GM21717 (cell line): ENCODE data around the gene PLEKHM3.

ENCODE experiments used
- ATAC-seq: cut with Tn5 transposase; IDR thresholded peaks from one replicate; pipeline ENCODE4 v1.9.1; 2021; ENCODE audit warnings: mild to moderate bottlenecking, moderate library complexity; ENCODE audit not compliant: unreplicated experiment

Gene PLEKHM3

GRCh38 chr2:207895274-207895860 is 130.0 kb downstream of the PLEKHM3 start:
- no peak for ATAC-seq

GRCh38 chr2:207892716-207893402 is 132.5 kb downstream of the PLEKHM3 start:
- ATAC-seq: no peak

GRCh38 chr2:207891086-207891844 is 134.1 kb downstream of the PLEKHM3 start:
- no peak for ATAC-seq

DNA sequence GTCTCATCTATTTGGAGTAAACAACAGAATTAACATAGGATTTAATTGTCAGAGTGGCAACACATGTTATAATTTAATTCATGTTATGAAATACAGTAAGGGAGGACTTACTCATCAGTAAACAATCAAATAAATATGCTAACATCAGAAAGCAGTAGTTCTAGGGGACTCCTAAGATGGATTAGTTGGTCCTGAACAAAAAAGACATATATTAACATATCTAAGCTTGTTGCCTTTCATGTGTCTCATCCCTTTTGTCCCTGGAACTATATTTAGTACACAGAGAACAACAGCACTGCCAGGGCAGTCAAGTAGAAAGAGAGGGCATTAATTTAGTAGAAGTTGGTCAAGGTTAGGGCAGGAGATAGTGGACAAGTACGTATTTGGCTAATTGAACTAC is 137.8 kb downstream of the PLEKHM3 start:
- ATAC-seq: no peak

- no peak for ATAC-seq
These were observed 140.3 kb downstream of the PLEKHM3 start for GRCh38 chr2:207885010-207885409.

- ATAC-seq: no peak
These were observed 141.2 kb downstream of the PLEKHM3 start for GRCh38 chr2:207884127-207884526.

- peak; percentile 73 for ATAC-seq
These were observed 142.1 kb downstream of the PLEKHM3 start for GRCh38 chr2:207883002-207883780.

- no peak for ATAC-seq
These were observed 143.4 kb downstream of the PLEKHM3 start for GRCh38 chr2:207881902-207882301.

DNA sequence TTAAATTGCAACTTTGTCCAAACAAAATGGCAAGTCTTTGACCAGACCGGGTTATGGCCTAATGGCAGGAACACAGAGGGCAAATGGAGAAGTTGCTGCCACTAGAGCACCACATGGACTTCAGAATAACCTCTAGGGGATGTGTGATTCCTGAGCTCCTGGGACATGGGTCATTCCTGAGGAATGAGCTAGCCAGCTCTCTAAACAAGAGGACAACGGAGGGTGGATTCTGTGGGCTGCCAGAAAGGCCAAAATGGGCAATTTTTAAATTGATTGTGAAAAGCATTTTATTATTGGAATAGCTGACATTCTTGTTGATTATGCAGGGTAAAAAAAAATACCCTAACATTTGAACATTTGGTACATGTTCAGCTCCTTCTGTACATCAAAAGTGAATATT is 145.8 kb downstream of the PLEKHM3 start:
- no peak for ATAC-seq

- no peak for ATAC-seq
These were observed 148.3 kb downstream of the PLEKHM3 start for GRCh38 chr2:207876842-207877535.

- ATAC-seq: no peak
These were observed 149.7 kb downstream of the PLEKHM3 start for GRCh38 chr2:207875473-207876212.

DNA sequence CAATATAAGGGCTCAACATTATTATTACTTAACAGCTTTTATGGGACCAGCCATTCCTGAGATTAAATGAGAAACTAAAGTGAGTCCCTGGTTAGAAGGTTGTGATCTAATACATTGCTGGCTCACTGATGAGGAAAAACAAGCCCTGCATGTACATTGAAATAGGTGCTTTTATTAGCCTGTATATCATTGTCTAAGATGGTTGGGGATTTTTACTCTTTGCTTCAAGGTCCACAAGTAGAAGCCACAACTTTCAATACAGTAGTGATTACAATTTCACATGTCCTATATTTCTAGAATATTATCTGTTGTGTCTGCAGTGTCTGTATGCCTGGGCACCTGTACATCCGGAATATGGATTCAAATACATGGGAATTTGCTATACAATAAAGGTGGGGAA is 151.5 kb downstream of the PLEKHM3 start:
- peak; percentile 68 for ATAC-seq

GRCh38 chr2:207871911-207872310 is 153.4 kb downstream of the PLEKHM3 start:
- no peak for ATAC-seq

- no peak for ATAC-seq
These were observed 153.8 kb downstream of the PLEKHM3 start for GRCh38 chr2:207871506-207871905.

DNA sequence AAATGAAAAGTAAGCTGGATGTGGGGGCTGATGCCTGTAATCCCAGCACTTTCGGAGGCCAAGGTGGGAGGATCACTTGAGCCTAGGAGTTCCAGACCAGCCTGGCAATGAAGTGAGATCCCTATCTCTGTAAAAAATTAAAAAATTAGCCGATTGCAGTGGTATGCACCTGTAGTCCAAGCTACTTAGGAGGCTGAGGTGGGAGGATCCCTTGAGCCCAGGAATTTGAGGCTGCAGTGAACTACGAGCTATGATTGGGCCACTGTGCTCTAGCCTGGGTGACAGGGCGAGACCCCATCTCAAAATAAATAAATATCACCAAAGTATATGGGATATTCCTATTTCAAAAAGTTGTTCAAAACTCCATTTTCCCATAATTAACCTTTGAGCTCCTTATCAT is 154.5 kb downstream of the PLEKHM3 start:
- ATAC-seq: no peak

DNA sequence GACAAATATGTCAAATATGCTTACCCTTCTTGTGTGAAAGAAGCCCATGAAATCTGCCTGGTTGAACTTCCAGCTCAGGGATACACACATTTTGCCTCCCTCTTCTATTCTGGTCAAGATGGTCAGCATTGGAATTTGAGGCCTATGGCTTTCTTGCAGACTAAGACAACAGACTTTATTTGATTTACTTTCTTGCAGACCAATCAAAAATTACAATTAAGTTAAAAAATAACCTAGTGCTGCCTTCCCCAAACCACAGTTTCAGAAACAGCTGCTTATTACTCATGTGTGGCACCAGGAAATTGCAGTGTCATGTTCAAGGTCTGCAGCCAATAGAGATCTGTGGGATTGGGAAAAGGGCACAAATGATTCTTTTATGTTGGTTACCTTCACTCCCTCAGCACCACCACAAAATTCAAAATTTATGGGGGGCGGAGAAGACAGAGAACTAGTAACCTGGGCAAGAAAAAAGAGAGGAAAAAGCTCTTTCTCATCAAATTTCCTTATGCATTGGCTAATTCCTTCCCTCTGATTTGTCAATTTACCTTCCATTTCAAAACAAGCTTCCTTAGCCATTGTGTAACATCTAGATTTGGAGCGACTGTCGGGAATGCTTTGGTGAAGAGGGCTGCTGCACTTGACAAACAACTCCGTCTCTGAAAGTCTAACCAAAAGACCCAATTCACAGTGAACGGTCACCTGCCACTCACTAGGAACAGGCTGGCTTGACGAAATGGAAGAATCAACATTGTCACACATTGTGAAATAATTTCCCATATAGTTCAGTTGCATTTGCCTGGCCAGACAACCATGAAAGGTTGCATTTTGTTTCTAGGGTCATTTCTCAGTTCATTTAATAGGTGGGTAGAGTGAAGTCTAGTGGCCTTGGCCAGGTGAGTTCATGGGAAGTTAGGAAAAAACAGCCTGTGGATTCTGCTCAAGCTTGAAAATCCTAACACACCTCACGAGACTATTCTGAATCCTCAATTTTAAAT is 155.2 kb downstream of the PLEKHM3 start:
- no peak for ATAC-seq

DNA sequence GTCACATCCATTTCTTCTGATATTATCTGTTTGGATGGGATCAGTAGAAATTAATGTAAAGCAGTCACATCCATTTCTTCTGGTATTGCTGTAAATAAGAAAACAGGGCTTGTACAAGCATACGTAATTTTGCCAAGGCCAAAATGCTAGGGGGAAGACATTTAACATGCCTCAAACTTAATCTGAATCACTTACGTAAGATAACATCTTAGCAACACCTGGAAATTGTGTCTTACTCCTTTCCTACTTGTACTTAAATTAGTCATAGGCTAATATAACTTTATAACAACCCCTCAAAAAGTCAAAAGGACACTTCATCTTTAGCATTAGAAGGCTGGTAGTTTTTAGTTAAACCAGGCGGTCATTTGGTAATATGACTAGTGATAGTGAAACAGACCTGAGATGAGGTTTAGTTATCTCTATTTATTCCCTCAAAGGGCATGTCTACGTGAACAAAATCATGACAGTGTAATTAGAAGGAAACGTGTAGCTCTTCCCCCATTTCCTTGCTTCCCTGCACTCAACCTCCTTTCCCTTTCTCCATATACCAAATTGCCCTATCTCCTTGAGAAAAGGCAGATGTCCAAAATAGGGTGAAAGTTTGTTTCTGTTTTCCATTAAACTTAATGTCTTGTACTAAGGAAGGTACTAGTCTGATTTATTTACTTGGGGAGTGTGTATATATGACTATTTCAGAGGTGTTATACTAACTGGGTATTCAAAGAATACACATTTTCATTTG is 156.3 kb downstream of the PLEKHM3 start:
- ATAC-seq: no peak

GRCh38 chr2:207867905-207868304 is 157.4 kb downstream of the PLEKHM3 start:
- ATAC-seq: no peak
